OCI-M2 (cell line): ENCODE data around the gene OAT.
"Not testable (repeated sequence)": the region's sequence is repeated elsewhere in the genome, so short reads cannot be mapped to it uniquely, and the experiment has no call there.

Experiments used
- DNase-seq: peaks from one replicate; lab custom pipeline; 2025; ENCODE audit not compliant: unreplicated experiment; lab: John Stamatoyannopoulos, UW

Gene OAT

GRCh38 chr10:124379609-124380193, 39.0 kb downstream of the OAT start:
- no peak for DNase-seq

- no peak for DNase-seq
These were observed 39.7 kb downstream of the OAT start for GRCh38 chr10:124378881-124379471.

- no peak for DNase-seq
These were observed 40.5 kb downstream of the OAT start for GRCh38 chr10:124378271-124378670.

- no peak for DNase-seq
These were observed 41.6 kb downstream of the OAT start for GRCh38 chr10:124377101-124377500.

- DNase-seq, result no peak
These were observed 42.3 kb downstream of the OAT start for GRCh38 chr10:124376411-124376810.

GRCh38 chr10:124375691-124376090, 43.0 kb downstream of the OAT start:
- no peak for DNase-seq

GRCh38 chr10:124375353-124375614, 43.4 kb downstream of the OAT start:
- DNase-seq, result no peak

GRCh38 chr10:124374535-124375352, 44.0 kb downstream of the OAT start:
- no peak for DNase-seq

GRCh38 chr10:124372899-124373298, 45.8 kb downstream of the OAT start:
- no peak for DNase-seq

- no peak for DNase-seq
These were observed 48.3 kb downstream of the OAT start for GRCh38 chr10:124370426-124370825.

GRCh38 chr10:124369986-124370385, 48.7 kb downstream of the OAT start:
- DNase-seq, result no peak

GRCh38 chr10:124369533-124369932, 49.2 kb downstream of the OAT start:
- not testable (repeated sequence) for DNase-seq

GRCh38 chr10:124369066-124369465, 49.7 kb downstream of the OAT start:
- DNase-seq, result no peak

- DNase-seq, result no peak
These were observed 50.8 kb downstream of the OAT start for GRCh38 chr10:124367936-124368335.

GRCh38 chr10:124367414-124367813, 51.3 kb downstream of the OAT start:
- DNase-seq, result no peak

GRCh38 chr10:124366825-124367224, 51.9 kb downstream of the OAT start:
- no peak for DNase-seq

GRCh38 chr10:124366343-124366742, 52.4 kb downstream of the OAT start:
- no peak for DNase-seq

GRCh38 chr10:124364674-124365073, 54.0 kb downstream of the OAT start:
- DNase-seq, result no peak

- no peak for DNase-seq
These were observed 56.2 kb downstream of the OAT start for GRCh38 chr10:124362568-124362967.

- no peak for DNase-seq
These were observed 59.3 kb downstream of the OAT start for GRCh38 chr10:124359336-124359832.

GRCh38 chr10:124357561-124357885, 61.2 kb downstream of the OAT start:
- DNase-seq, result no peak

GRCh38 chr10:124356701-124357560, 61.8 kb downstream of the OAT start:
- no peak for DNase-seq
